OCI-LY3 (cell line): ENCODE results near the gene MED8.

ENCODE experiments used
- H2AFZ ChIP-seq: fragments of 200-600, 300-600 bp; shearing (Covaris generic); 2 replicates; pipeline ENCODE4 v1.6.0; 2014; ENCODE audit warnings: antibody characterized with exemption, low read depth, low read length
- H3K27ac ChIP-seq: fragments of 200-600, 300-600 bp; sonication (generic); 2 replicates; pipeline ENCODE4 v1.5.1; 2014; ENCODE audit warnings: mild to moderate bottlenecking, low read length, moderate library complexity, mixed read lengths
- H3K27me3 ChIP-seq: fragments of 200-600, 300-600 bp; sonication (generic); 2 replicates; pipeline ENCODE4 v1.6.1; 2014; ENCODE audit warnings: low read depth, low read length, mixed read lengths
- H3K36me3 ChIP-seq: fragments of 200-600, 300-600 bp; sonication (generic); replicated peaks from 2 replicates; pipeline ENCODE3; 2014; ENCODE audit warnings: low read depth, low read length, mixed read lengths
- H3K4me1 ChIP-seq: fragments of 300-600, 200-600 bp; sonication (generic); 2 replicates; pipeline ENCODE4 v1.6.1; 2014; ENCODE audit warnings: low read length, mixed read lengths
- H3K4me2 ChIP-seq: fragments of 200-600, 300-600 bp; sonication (generic); 2 replicates; pipeline ENCODE4 v1.6.1; 2014; ENCODE audit warnings: low read length, mixed read lengths
- H3K4me3 ChIP-seq: fragments of 300-600, 200-600 bp; sonication (generic); 2 replicates; pipeline ENCODE4 v1.5.1; 2014; ENCODE audit warnings: antibody characterized with exemption, mild to moderate bottlenecking, low read length, moderate library complexity
- H3K79me2 ChIP-seq: fragments of 300-600, 200-600 bp; shearing (Covaris generic); 2 replicates; pipeline ENCODE4 v1.6.1; 2014; ENCODE audit warnings: mild to moderate bottlenecking, low read length, mixed read lengths
- H3K9ac ChIP-seq: fragments of 300-600, 200-600 bp; shearing (Covaris generic); 2 replicates; pipeline ENCODE4 v1.6.0; 2014; ENCODE audit warnings: mild to moderate bottlenecking, low read length, moderate library complexity
- H3K9me3 ChIP-seq: fragments of 200-600, 300-600 bp; shearing (Covaris generic); 2 replicates; pipeline ENCODE4 v1.6.1; 2014; ENCODE audit warnings: low read length, mixed read lengths; ENCODE audit not compliant: insufficient read depth
- H4K20me1 ChIP-seq: fragments of 200-600, 300-600 bp; sonication (generic); 2 replicates; pipeline ENCODE4 v1.6.1; 2016; ENCODE audit warnings: low read length, mixed read lengths; ENCODE audit not compliant: insufficient read depth
- EZH2phosphoT487 ChIP-seq: fragments of 200-600 bp; shearing (Covaris generic); IDR thresholded peaks from 2 replicates; pipeline ENCODE4 v1.6.1; 2018; ENCODE audit warnings: antibody characterized with exemption, mixed run types, low read depth
- TF ChIP-seq, protein P1 (sequence below): fragments of 200-600, 300-600 bp; sonication (generic); IDR thresholded peaks from 2 replicates; pipeline ENCODE4 v1.5.1; 2014; ENCODE audit warnings: antibody characterized with exemption, low read length, low read depth

The MED8 gene

GRCh38 chr1:43382027-43382779, 7.4 kb downstream of the MED8 start:
- H3K4me2 ChIP-seq, result no peak overlapping the region
- H3K27ac ChIP-seq, result no peak overlapping the region
- H3K4me3 ChIP-seq, result no peak overlapping the region
- H3K27me3 ChIP-seq, result no peaks in the 10 kb centered on the region
- H3K9me3 ChIP-seq, result no peaks in the 10 kb centered on the region
- H3K4me1 ChIP-seq, result no peaks in the 10 kb centered on the region
- H3K79me2 ChIP-seq, result no peaks in the 10 kb centered on the region
- H3K9ac ChIP-seq, result no peak overlapping the region
- H2AFZ ChIP-seq, result no peak overlapping the region
- no peaks in the 10 kb centered on the region for H4K20me1 ChIP-seq
- TF ChIP-seq, protein P1, sequence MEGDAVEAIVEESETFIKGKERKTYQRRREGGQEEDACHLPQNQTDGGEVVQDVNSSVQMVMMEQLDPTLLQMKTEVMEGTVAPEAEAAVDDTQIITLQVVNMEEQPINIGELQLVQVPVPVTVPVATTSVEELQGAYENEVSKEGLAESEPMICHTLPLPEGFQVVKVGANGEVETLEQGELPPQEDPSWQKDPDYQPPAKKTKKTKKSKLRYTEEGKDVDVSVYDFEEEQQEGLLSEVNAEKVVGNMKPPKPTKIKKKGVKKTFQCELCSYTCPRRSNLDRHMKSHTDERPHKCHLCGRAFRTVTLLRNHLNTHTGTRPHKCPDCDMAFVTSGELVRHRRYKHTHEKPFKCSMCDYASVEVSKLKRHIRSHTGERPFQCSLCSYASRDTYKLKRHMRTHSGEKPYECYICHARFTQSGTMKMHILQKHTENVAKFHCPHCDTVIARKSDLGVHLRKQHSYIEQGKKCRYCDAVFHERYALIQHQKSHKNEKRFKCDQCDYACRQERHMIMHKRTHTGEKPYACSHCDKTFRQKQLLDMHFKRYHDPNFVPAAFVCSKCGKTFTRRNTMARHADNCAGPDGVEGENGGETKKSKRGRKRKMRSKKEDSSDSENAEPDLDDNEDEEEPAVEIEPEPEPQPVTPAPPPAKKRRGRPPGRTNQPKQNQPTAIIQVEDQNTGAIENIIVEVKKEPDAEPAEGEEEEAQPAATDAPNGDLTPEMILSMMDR, result no peak
- TF ChIP-seq EZH2phosphoT487, result no peak
- peaks cover 20% of the 10 kb centered on the region for H3K36me3 ChIP-seq

GRCh38 chr1:43381612-43382011, 8.0 kb downstream of the MED8 start:
- no peak overlapping the region for H3K9ac ChIP-seq
- H3K36me3 ChIP-seq, result peaks cover 18% of the 10 kb centered on the region
- no peak overlapping the region for H3K27ac ChIP-seq
- H3K9me3 ChIP-seq, result no peaks in the 10 kb centered on the region
- H4K20me1 ChIP-seq, result no peaks in the 10 kb centered on the region
- H3K4me2 ChIP-seq, result no peak overlapping the region
- no peak overlapping the region for H3K4me3 ChIP-seq
- no peaks in the 10 kb centered on the region for H3K4me1 ChIP-seq
- H3K27me3 ChIP-seq, result no peaks in the 10 kb centered on the region
- no peak overlapping the region for H2AFZ ChIP-seq
- no peaks in the 10 kb centered on the region for H3K79me2 ChIP-seq
- TF ChIP-seq, protein P1, result no peak
- TF ChIP-seq EZH2phosphoT487, result no peak

DNA sequence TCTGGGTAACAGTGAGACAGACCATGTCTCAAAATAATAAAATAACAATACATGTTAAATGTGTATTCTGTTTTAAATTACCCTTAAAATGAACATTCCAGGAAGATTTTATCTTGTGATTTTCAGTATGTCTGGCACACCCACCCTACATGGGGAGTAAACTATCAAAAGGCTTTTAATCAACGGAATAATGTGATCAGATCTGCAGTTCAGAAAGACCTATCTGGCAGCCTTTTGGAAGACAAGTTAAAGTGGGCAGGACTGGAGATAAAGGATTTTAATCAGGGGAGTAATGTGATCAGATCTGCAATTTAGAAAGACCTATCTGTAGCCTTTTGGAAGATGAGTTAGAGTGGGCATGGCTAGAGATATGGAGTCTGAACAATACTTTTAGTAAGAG, 10.1 kb downstream of the MED8 start:
- H2AFZ ChIP-seq, result no peak overlapping the region
- H3K9me3 ChIP-seq, result no peaks in the 10 kb centered on the region
- peaks cover under 1% of the 10 kb centered on the region for H3K36me3 ChIP-seq
- no peak overlapping the region for H3K4me3 ChIP-seq
- H3K27ac ChIP-seq, result no peak overlapping the region
- no peaks in the 10 kb centered on the region for H4K20me1 ChIP-seq
- H3K79me2 ChIP-seq, result no peaks in the 10 kb centered on the region
- no peaks in the 10 kb centered on the region for H3K4me1 ChIP-seq
- TF ChIP-seq EZH2phosphoT487, result no peak
- TF ChIP-seq, protein P1, result no peak
- no peak overlapping the region for H3K9ac ChIP-seq
- H3K27me3 ChIP-seq, result no peaks in the 10 kb centered on the region
- no peak overlapping the region for H3K4me2 ChIP-seq

GRCh38 chr1:43377831-43378230, 11.8 kb downstream of the MED8 start:
- H4K20me1 ChIP-seq, result no peaks in the 10 kb centered on the region
- no peaks in the 10 kb centered on the region for H3K27me3 ChIP-seq
- no peak overlapping the region for H2AFZ ChIP-seq
- H3K36me3 ChIP-seq, result no peaks in the 10 kb centered on the region
- no peak overlapping the region for H3K27ac ChIP-seq
- no peak overlapping the region for H3K9ac ChIP-seq
- TF ChIP-seq, protein P1, result no peak
- TF ChIP-seq EZH2phosphoT487, result no peak
- no peaks in the 10 kb centered on the region for H3K79me2 ChIP-seq
- H3K4me1 ChIP-seq, result no peaks in the 10 kb centered on the region
- H3K4me2 ChIP-seq, result no peak overlapping the region
- no peaks in the 10 kb centered on the region for H3K9me3 ChIP-seq
- no peak overlapping the region for H3K4me3 ChIP-seq
